T-cell (primary cell): ENCODE results near the gene AOX1. TPM values are rescaled to one million over a fixed set of nuclear protein-coding genes. Genes with fewer than 3 reads are reported as not detected.

ENCODE experiments used
- ATAC-seq, 4 experiments: fragments of 200-7000 bp in 3 of 4; fragments of 150-1000 bp in 1 of 4; cut with Tn5 transposase; replicated peaks in 1 of 4; 1 replicate in 3 of 4; 2 replicates in 1 of 4; pipeline ENCODE4 v1.10.0; 2021; ENCODE audit warnings: moderate library complexity in 3 of 4, mild to moderate bottlenecking in 2 of 4, moderate number of reproducible peaks in 1 of 4
- CTCF ChIA-PET, 2 donors: fragments of 300-600 bp; sonication (Branson Sonifier 250); formaldehyde crosslinking; loops; one replicate each; lab custom pipeline; 2022; ENCODE audit warnings: antibody characterized with exemption in 2 of 2; lab: Charles Lee
- POLR2A ChIA-PET, 2 donors: fragments of 300-600 bp; sonication (Branson Sonifier 250); formaldehyde crosslinking; loops; one replicate each; lab custom pipeline; 2022; ENCODE audit warnings: antibody characterized with exemption in 2 of 2; lab: Charles Lee
- DNase-seq, 35 experiments: peaks; one replicate each; pipeline versions ENCODE4 v3.0.0 to v3.0.0-alpha.2; 2013 to 2023
- H3K27ac ChIP-seq: one replicate; pipeline ENCODE4 v1.5.1; 2013; ENCODE audit warnings: low read length
- H3K27me3 ChIP-seq, 2 experiments: replicated peaks in 1 of 2; 1 replicate in 1 of 2; 2 replicates in 1 of 2; pipeline versions ENCODE4 v1.6.1 to v1.7.0; 2013; ENCODE audit warnings: low read length in 1 of 2, mixed read lengths in 1 of 2; ENCODE audit not compliant: control insufficient read depth in 2 of 2, insufficient read depth in 2 of 2; ENCODE audit errors: extremely low read depth in 1 of 2
- H3K36me3 ChIP-seq, 2 donors: 1 replicate in 1 of 2; 2 replicates in 1 of 2; pipeline versions ENCODE4 v1.6.1 to v1.7.0; 2013; ENCODE audit warnings: low read length in 1 of 2; ENCODE audit not compliant: control insufficient read depth in 2 of 2, insufficient read depth in 1 of 2; ENCODE audit errors: extremely low read depth in 1 of 2
- H3K4me1 ChIP-seq, 2 experiments: 1 replicate in 1 of 2; 2 replicates in 1 of 2; pipeline versions ENCODE4 v1.6.1 to v1.7.0; 2013; ENCODE audit warnings: low read length in 2 of 2, mixed read lengths in 1 of 2; ENCODE audit not compliant: insufficient read depth in 2 of 2, control insufficient read depth in 1 of 2; ENCODE audit errors: extremely low read depth in 1 of 2
- H3K4me3 ChIP-seq, 2 donors: 1 replicate in 1 of 2; 2 replicates in 1 of 2; pipeline versions ENCODE4 v1.5.1 to v1.7.0; 2013; ENCODE audit warnings: mild to moderate bottlenecking in 2 of 2, low read length in 1 of 2, moderate library complexity in 1 of 2; ENCODE audit not compliant: control insufficient read depth in 1 of 2; ENCODE audit errors: extremely low read depth in 1 of 2
- H3K9me3 ChIP-seq: 2 replicates; pipeline ENCODE4 v1.7.0; 2013
- H3K27ac Mint-ChIP-seq, 2 donors: one replicate each; pipeline ENCODE4 v1.8.0; 2020 to 2021; ENCODE audit warnings: mild to moderate bottlenecking in 2 of 2, mixed read lengths in 2 of 2
- H3K27me3 Mint-ChIP-seq, 2 donors: one replicate each; pipeline ENCODE4 v1.8.0; 2021 to 2022; ENCODE audit warnings: mixed read lengths in 2 of 2
- H3K36me3 Mint-ChIP-seq: one replicate; pipeline ENCODE4 v1.8.0; 2021; ENCODE audit warnings: mixed read lengths
- H3K4me1 Mint-ChIP-seq, 3 donors: one replicate each; pipeline ENCODE4 v1.8.0; 2020 to 2022; ENCODE audit warnings: mixed read lengths in 3 of 3, mild to moderate bottlenecking in 1 of 3
- H3K4me3 Mint-ChIP-seq, 3 donors: one replicate each; pipeline ENCODE4 v1.8.0; 2020 to 2022; ENCODE audit warnings: mild to moderate bottlenecking in 3 of 3, mixed read lengths in 3 of 3, moderate library complexity in 3 of 3
- H3K9me3 Mint-ChIP-seq, 3 donors: one replicate each; pipeline ENCODE4 v1.8.0; 2020 to 2022; ENCODE audit warnings: mixed read lengths in 3 of 3
- WGBS: methylation state at CpG from one replicate; pipeline ENCODE4 v1.1.5; 2013; ENCODE audit warnings: missing lambda C conversion rate; ENCODE audit not compliant: insufficient coverage; 5-methylcytosine and 5-hydroxymethylcytosine counted together
- total RNA-seq, 35 experiments: library from RNA in 6 of 35; stranded (reverse) in 6 of 35; fragments of 120-200 nt in 1 of 35; gene quantifications; one replicate each; pipeline versions ENCODE4 v1.2.1 to v1.2.4 and lab custom pipeline; 2013 to 2026

Gene AOX1
- total RNA-seq, 5 donors from 2014 or later (not counting 1 experiment from before 2014, with no cell fraction given), result 1.3 to 1.4 (median 1.4) TPM; not detected in 2

DNA sequence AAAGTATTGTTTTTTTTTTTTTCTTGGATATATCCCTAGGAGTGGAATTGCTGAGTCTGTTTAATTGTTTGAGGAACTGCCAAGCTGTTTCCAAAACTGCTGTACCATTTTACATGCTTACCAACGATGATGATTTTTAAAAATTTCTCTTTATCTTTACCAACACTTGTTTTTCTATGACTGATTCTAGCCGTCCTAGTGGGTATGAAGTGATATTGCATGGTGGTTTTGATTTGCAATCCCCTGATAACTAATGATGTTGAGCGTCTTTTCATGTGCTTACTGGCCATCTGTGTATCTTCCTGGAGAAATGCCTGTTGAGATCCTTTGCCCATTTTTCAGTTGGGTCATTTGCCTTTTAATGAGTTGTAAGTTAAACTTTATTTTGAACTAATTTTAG is 8.8 kb upstream of the AOX1 start:
- no peaks in the 10 kb centered on the region for H3K4me1 ChIP-seq
- Mint-ChIP-seq H3K4me1 (peaks cover 0 to 9% (median 0%) of the 10 kb centered on the region in 3 donors), H3K27ac (no peak overlapping the region), H3K4me3 (no peak overlapping the region), H3K9me3 (no peaks in the 10 kb centered on the region), H3K27me3 (no peaks in the 10 kb centered on the region), H3K36me3 (peaks cover 5% of the 10 kb centered on the region)
- DNase-seq, result no peak
- no peaks in the 10 kb centered on the region for H3K36me3 ChIP-seq
- no peaks in the 10 kb centered on the region for H3K27me3 ChIP-seq
- POLR2A ChIA-PET, result no interaction called here
- ATAC-seq, result no peak
- H3K4me3 ChIP-seq, result no peak overlapping the region
- CTCF ChIA-PET, result no interaction called here
- WGBS, result no CpG with 5 or more reads among the region's 3 CpGs
- H3K9me3 ChIP-seq, result no peaks in the 10 kb centered on the region
- no peak overlapping the region for H3K27ac ChIP-seq

DNA sequence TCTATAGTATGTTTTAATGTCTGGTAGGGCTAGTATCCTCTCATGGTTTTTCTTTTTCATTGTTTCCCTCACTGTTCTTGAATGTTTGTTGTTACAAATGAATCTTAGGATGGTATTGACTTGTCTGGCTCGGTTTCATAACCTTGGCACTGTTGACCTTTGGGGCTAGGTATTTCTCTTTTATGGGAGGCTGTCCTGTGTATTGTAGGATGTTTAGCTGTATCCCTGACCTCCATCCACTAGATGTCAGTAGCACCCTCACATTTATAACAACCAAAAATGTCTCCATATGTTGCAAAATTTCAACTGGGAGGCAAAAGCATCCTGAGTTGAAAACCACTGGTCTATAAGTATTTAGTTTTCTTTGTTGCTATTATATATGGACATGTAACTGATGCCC is 7.0 kb upstream of the AOX1 start:
- H3K27ac Mint-ChIP-seq, result no peak overlapping the region
- peak in 1 of 35 experiments; percentile 41 for DNase-seq

DNA sequence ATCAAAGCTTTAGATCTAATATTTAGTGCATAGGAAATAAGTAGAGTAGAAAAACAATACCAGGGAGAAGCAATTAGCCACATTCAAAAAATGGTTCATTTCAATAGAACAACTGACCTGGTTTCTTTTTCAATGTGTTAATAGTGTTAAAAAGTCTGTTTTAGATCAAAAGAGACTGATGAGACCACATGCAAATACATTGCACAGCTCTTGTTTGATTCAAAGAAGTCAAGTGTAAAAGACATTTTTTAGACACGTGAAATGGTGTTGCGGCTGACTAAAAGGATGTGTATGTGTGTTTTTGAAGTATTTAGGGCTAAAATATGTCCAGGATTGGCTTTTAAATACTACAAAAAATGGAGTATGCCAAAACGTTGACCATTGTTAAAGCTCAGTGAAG is 1.2 kb upstream of the AOX1 start:
- H3K4me1 ChIP-seq, result peaks cover 0 to 13% of the 10 kb centered on the region in 2 experiments
- ChIA-PET CTCF (no interaction called here), POLR2A (no interaction called here)
- H3K36me3 ChIP-seq, result no peaks in the 10 kb centered on the region
- Mint-ChIP-seq H3K36me3 (no peaks in the 10 kb centered on the region), H3K27ac (no peak overlapping the region), H3K4me1 (peaks cover 4 to 12% (median 10%) of the 10 kb centered on the region in 3 donors), H3K9me3 (no peaks in the 10 kb centered on the region), H3K4me3 (peak overlapping the region in 1 of 3 donors; percentile 38), H3K27me3 (peaks cover 0 to 6% of the 10 kb centered on the region in 2 donors)
- ATAC-seq, result no peak
- H3K9me3 ChIP-seq, result no peaks in the 10 kb centered on the region
- 100% methylated on average over 1 of the region's 3 CpGs for WGBS
- H3K27ac ChIP-seq, result no peak overlapping the region
- no peak for DNase-seq
- no peak overlapping the region for H3K4me3 ChIP-seq
- H3K27me3 ChIP-seq, result peaks cover 0 to 12% of the 10 kb centered on the region in 2 experiments

More for the DNA sequence above, 7.0 kb upstream of the AOX1 start:
- Histone ChIP-seq H3K9me3 (no peaks in the 10 kb centered on the region), H3K4me3 (no peak overlapping the region), H3K4me1 (no peaks in the 10 kb centered on the region), H3K36me3 (no peaks in the 10 kb centered on the region), H3K27ac (no peak overlapping the region), H3K27me3 (no peaks in the 10 kb centered on the region)
- no peak overlapping the region for H3K4me3 Mint-ChIP-seq
- no peaks in the 10 kb centered on the region for H3K36me3 Mint-ChIP-seq
- peaks cover 0 to 9% (median 0%) of the 10 kb centered on the region in 3 donors for H3K4me1 Mint-ChIP-seq
- H3K27me3 Mint-ChIP-seq, result no peaks in the 10 kb centered on the region
- no peaks in the 10 kb centered on the region for H3K9me3 Mint-ChIP-seq
- ChIA-PET POLR2A (interaction anchor here in 1 of 2 donors (0.5 kb wide), 1 partner anchor 15 kb away, joined by 3 read pairs; no protein-coding TSS in a partner anchor), CTCF (interaction anchor here in 1 of 2 donors (0.5 kb wide), 1 partner anchor 21 kb away, joined by 3 read pairs; no protein-coding TSS in a partner anchor)
- no peak for ATAC-seq
- WGBS, result no CpG with 5 or more reads among the region's 1 CpG

DNA sequence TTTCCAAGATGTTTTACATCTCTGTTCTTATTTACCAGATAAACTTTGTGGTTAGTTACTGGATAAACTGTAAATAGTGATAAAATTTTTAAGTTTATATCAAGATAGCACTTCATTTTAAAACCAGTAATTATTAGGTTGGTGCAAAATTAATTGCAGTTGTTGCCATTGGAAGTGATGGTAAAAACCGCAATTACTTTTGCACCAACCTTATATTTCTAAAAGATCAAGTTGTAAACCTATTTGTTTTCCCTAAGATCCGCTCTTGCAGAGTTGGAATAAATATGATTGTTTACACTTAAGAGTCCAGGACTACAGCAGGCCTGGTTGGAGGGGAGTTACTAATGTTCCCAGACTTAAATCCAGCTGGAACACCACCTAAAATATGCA is 479 bp upstream of the AOX1 start:
- H3K27me3 Mint-ChIP-seq, result peaks cover 3 to 6% of the 10 kb centered on the region in 2 donors
- H3K4me3 ChIP-seq, result peak overlapping the region; percentile 57 to 95
- H3K9me3 ChIP-seq, result no peaks in the 10 kb centered on the region
- no peaks in the 10 kb centered on the region for H3K9me3 Mint-ChIP-seq
- H3K4me1 ChIP-seq, result peaks cover 0 to 13% of the 10 kb centered on the region in 2 experiments
- POLR2A ChIA-PET, result no interaction called here
- ATAC-seq (no peak), DNase-seq (no peak)
- H3K27me3 ChIP-seq, result peaks cover 0 to 12% of the 10 kb centered on the region in 2 experiments
- H3K4me3 Mint-ChIP-seq, result peak overlapping the region; percentile 76 to 80 (median 80)
- no peaks in the 10 kb centered on the region for H3K36me3 Mint-ChIP-seq
- no peak overlapping the region for H3K27ac ChIP-seq
- peaks cover 4 to 12% (median 10%) of the 10 kb centered on the region in 3 donors for H3K4me1 Mint-ChIP-seq
- H3K36me3 ChIP-seq, result no peaks in the 10 kb centered on the region
- CTCF ChIA-PET, result interaction anchor here in 1 of 2 donors (1.0 kb wide), 1 partner anchor 14 kb away, joined by 4 read pairs; no protein-coding TSS in a partner anchor
- WGBS, result no CpG with 5 or more reads among the region's 2 CpGs
- H3K27ac Mint-ChIP-seq, result no peak overlapping the region

DNA sequence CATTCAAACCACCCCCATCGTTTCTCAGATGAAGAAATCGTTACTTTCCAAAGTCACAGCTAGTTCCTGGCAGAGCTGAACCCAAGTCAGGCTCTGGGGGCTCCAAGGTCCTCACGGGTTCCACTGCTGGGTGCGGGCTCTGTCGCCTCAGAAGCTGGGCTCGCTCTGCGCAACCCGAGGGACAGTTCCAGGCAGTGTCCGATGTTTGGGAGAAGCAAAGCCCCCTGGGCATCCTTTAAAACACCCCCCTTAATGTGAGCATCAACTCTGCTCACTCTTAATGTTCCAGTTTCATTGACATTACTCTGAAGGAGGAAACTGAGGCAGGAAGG is 796 bp downstream of the AOX1 start:
- H3K27me3 Mint-ChIP-seq, result peaks cover 11 to 12% of the 10 kb centered on the region in 2 donors
- peaks cover 4 to 12% (median 10%) of the 10 kb centered on the region in 3 donors for H3K4me1 Mint-ChIP-seq
- Histone ChIP-seq H3K36me3 (no peaks in the 10 kb centered on the region), H3K4me3 (no peak overlapping the region), H3K27ac (no peak overlapping the region), H3K9me3 (no peaks in the 10 kb centered on the region), H3K27me3 (peaks cover 0 to 12% of the 10 kb centered on the region in 2 experiments), H3K4me1 (peaks cover 0 to 13% of the 10 kb centered on the region in 2 experiments)
- H3K27ac Mint-ChIP-seq, result no peak overlapping the region
- ChIA-PET POLR2A (interaction anchor here in 1 of 2 donors (0.6 kb wide), 1 partner anchor 1146 kb away, joined by 4 read pairs; no protein-coding TSS in a partner anchor), CTCF (no interaction called here)
- peak overlapping the region; percentile 76 to 80 (median 80) for H3K4me3 Mint-ChIP-seq
- 72% methylated on average over 3 of the region's 9 CpGs for WGBS
- no peaks in the 10 kb centered on the region for H3K9me3 Mint-ChIP-seq
- DNase-seq, result no peak
- H3K36me3 Mint-ChIP-seq, result no peaks in the 10 kb centered on the region
- no peak for ATAC-seq

DNA sequence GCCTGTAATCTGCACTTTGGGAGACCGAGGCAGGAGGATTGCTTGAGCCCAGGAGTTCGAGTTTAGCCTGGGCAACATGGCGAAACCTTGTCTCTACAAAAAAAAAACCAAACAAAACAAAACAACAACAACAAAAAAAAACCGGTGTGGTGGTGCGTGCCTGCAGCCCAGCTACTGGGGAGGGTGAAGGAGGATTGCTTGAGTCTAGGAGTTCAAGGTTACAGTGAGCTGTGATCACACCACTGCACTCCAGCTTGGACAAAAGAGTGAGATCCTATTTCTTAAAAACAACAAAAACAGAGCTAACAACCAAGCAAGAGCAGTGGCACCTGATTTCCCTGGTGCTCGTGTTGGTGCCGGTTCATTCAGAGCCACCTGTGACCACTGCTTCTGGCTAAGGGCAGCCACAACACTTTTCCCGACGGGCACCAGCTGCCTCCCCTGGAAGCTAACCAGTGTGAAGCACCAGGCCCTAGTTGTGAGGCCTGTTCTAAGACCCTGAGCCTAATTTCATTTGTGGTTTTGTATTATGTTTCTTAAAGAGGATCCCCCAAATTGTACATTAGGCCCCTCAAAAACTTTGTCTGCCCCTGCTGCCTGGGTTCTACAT is 1.3 kb downstream of the AOX1 start:
- peak overlapping the region in 1 of 3 donors; percentile 10 for H3K4me3 Mint-ChIP-seq
- ATAC-seq, result no peak
- POLR2A ChIA-PET, result interaction anchor here (0.6 to 1.1 kb wide), 2 partner anchors 10 to 1145 kb away, joined by 4 to 7 read pairs; no protein-coding TSS in a partner anchor

More for the DNA sequence above, 1.3 kb downstream of the AOX1 start:
- no peaks in the 10 kb centered on the region for H3K36me3 Mint-ChIP-seq
- H3K36me3 ChIP-seq, result no peaks in the 10 kb centered on the region
- CTCF ChIA-PET, result no interaction called here
- H3K4me1 ChIP-seq, result peaks cover 0 to 13% of the 10 kb centered on the region in 2 experiments
- no peaks in the 10 kb centered on the region for H3K9me3 Mint-ChIP-seq
- WGBS, result 100% methylated on average over 2 of the region's 9 CpGs
- no peak for DNase-seq
- no peak overlapping the region for H3K27ac Mint-ChIP-seq
- H3K27ac ChIP-seq, result no peak overlapping the region
- H3K9me3 ChIP-seq, result no peaks in the 10 kb centered on the region
- H3K27me3 ChIP-seq, result peaks cover 0 to 12% of the 10 kb centered on the region in 2 experiments
- H3K4me3 ChIP-seq, result no peak overlapping the region
- H3K4me1 Mint-ChIP-seq, result peaks cover 4 to 12% (median 10%) of the 10 kb centered on the region in 3 donors
- peaks cover 11 to 17% of the 10 kb centered on the region in 2 donors for H3K27me3 Mint-ChIP-seq
